ENCODE data around the gene DPP6.
A peak's percentile ranks its signal among the peaks of the same experiment; 100 is the strongest.

The DPP6 gene

DNA sequence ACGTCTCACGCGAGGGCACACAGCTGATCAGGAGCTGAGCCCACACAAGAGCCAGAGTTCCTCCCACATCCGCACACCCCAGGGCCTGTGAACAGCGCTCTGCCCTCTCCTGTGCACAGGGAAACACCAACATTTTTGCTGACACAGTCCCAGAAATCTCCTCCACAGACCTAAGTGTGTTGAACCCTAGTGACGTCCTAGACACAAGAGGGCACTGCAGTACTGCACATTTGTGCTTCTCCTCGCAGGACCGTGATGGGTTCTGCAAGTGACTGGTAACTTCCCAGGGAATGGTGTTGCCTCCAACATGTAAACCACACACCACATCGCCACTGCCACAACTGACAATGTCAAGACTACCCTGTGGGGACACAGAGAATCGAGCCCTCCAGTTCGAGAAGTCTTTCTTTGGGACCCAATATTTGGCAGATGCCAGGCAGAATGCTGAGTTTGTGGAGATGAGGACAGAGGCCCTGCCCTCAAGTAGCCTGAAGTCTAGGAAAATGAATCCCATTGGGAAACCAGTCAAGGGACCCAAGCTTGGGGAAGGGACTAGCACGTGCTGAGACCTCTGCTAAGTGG, 780.5 kb downstream of the DPP6 start:
- DNase-seq (ENCODE audit: extremely low read depth, insufficient read length), result no peak
- Histone ChIP-seq H3K4me3 (replicated peaks; ENCODE audit: low read depth, low read length) (no peak overlapping the region), H3K36me3 (ENCODE audit: control insufficient read depth, insufficient read depth, low read length) (no peaks in the 10 kb centered on the region), H3K27me3 (replicated peaks; ENCODE audit: control insufficient read depth, insufficient read depth, low read length) (0 out of 2 replicates have a peak, but pooled peaks cover 2% of the 10 kb centered on the region)
- peak; percentile 57 for TF ChIP-seq CTCF (IDR thresholded peaks at IDR 0.05; ENCODE audit: insufficient read depth, low read length, poor library complexity, severe bottlenecking)

DNA sequence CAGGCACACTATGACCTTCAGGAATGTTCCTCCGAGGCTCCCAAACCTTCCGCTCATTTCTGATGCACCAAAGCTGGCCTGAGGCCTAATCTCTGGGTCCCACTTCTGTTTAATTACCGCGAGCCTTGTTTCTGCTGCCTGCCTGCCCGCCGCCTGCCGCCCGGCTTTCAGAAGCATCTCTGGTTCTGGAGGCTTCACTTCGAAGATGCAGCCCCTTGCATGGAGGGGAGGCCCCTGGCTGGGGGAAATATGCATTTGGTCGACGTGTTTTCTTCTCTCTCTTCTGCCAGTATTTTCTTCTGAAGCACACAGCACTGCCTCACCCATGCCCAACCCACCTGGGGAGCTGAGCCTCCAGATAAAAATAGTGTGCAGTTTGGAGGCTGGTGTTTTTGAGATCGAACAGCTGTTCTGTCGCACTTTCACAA, 783.8 kb downstream of the DPP6 start:
- Histone ChIP-seq H3K4me3 (replicated peaks; ENCODE audit: low read depth, low read length) (no peak overlapping the region), H3K36me3 (ENCODE audit: control insufficient read depth, insufficient read depth, low read length) (no peaks in the 10 kb centered on the region), H3K27me3 (replicated peaks; ENCODE audit: control insufficient read depth, insufficient read depth, low read length) (no peaks in the 10 kb centered on the region)
- TF ChIP-seq CTCF (IDR thresholded peaks at IDR 0.05; ENCODE audit: insufficient read depth, low read length, poor library complexity, severe bottlenecking), result no peak
- no peak for DNase-seq (ENCODE audit: extremely low read depth, insufficient read length)

- no peak for TF ChIP-seq CTCF (IDR thresholded peaks at IDR 0.05; ENCODE audit: insufficient read depth, low read length, poor library complexity, severe bottlenecking)
- H3K36me3 ChIP-seq (ENCODE audit: control insufficient read depth, insufficient read depth, low read length), result no peaks in the 10 kb centered on the region
- DNase-seq (ENCODE audit: extremely low read depth, insufficient read length), result no peak
- H3K27me3 ChIP-seq (replicated peaks; ENCODE audit: control insufficient read depth, insufficient read depth, low read length), result no peaks in the 10 kb centered on the region
- H3K4me3 ChIP-seq (replicated peaks; ENCODE audit: low read depth, low read length), result no peak overlapping the region
Observed at GRCh38 chr7:154837087-154837486, 784.9 kb downstream of the DPP6 start.

DNA sequence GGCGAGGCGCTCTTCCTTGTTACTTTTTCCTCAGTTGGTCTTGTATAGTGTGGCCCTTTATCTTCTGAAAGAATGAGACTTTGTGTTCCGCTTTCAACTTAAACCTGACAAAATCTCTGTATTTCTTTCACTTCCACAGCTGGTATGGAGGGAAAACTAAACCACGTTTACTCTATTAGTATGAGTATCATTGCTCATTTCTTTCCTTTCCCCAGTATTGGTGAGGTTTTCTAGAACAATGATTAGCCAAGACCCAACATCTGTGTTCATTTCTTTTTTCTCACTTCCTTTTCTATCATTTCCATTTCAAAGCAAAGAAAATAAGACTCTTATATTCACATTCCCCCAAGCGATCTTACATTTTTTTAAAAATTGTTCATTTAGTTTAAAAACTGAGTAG, 785.4 kb downstream of the DPP6 start:
- no peak for TF ChIP-seq CTCF (IDR thresholded peaks at IDR 0.05; ENCODE audit: insufficient read depth, low read length, poor library complexity, severe bottlenecking)
- Histone ChIP-seq H3K36me3 (ENCODE audit: control insufficient read depth, insufficient read depth, low read length) (no peaks in the 10 kb centered on the region), H3K27me3 (replicated peaks; ENCODE audit: control insufficient read depth, insufficient read depth, low read length) (no peaks in the 10 kb centered on the region), H3K4me3 (replicated peaks; ENCODE audit: low read depth, low read length) (no peak overlapping the region)
- peak; percentile 59 for DNase-seq (ENCODE audit: extremely low read depth, insufficient read length)

DNA sequence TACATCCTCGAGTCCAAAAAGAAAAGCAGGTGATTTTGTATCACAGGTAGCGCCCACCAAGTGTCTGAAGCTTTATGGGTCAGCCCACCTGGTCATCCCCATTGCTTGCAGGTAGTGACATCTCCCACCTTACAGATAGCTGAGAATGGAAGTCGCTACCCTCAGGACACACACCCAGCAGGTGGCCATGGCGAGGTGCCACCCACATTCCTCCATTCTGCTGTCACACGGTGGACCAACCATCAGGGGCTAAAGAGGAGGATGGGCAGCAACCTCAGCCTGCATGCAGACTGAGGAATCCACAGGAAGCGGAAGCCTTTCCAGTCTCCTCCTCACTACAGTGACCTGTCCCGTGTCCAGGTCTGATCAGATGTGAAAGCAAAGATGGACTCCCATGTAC, 787.9 kb downstream of the DPP6 start:
- TF ChIP-seq CTCF (IDR thresholded peaks at IDR 0.05; ENCODE audit: insufficient read depth, low read length, poor library complexity, severe bottlenecking), result no peak
- Histone ChIP-seq H3K27me3 (replicated peaks; ENCODE audit: control insufficient read depth, insufficient read depth, low read length) (no peaks in the 10 kb centered on the region; the same call in 1 of the 2 replicates), H3K36me3 (ENCODE audit: control insufficient read depth, insufficient read depth, low read length) (no peaks in the 10 kb centered on the region), H3K4me3 (replicated peaks; ENCODE audit: low read depth, low read length) (no peak overlapping the region)
- DNase-seq (ENCODE audit: extremely low read depth, insufficient read length), result no peak

Data from GM06990 (cell line).